LNCAP (cell line): ENCODE measurements around the gene TRAF3IP1.

Experiments
- TF ChIP-seq, protein P1 (sequence below): fragments of 450-650 bp; IDR thresholded peaks from 2 replicates; pipeline ENCODE4 v1.5.1; 2017; ENCODE audit warnings: mild to moderate bottlenecking

The TRAF3IP1 gene

DNA sequence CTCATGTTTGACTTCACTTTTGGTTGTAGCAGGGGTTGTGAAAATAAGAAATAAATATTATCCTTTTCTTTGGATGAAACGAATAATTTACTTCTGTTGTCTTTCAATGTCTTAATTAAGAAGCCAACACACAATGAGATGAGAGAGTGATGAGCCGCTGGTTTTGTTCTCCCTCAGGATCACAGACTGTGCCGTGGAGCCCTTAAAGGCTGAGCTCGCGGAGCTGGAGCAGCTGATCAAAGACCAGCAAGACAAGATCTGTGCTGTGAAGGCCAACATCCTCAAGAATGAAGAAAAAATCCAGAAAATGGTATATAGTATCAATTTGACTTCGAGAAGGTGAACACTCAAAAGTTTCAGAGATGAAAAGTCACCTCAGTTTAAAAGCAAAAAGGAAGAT is 78.3 kb downstream of the TRAF3IP1 start:
- TF ChIP-seq, protein P1, sequence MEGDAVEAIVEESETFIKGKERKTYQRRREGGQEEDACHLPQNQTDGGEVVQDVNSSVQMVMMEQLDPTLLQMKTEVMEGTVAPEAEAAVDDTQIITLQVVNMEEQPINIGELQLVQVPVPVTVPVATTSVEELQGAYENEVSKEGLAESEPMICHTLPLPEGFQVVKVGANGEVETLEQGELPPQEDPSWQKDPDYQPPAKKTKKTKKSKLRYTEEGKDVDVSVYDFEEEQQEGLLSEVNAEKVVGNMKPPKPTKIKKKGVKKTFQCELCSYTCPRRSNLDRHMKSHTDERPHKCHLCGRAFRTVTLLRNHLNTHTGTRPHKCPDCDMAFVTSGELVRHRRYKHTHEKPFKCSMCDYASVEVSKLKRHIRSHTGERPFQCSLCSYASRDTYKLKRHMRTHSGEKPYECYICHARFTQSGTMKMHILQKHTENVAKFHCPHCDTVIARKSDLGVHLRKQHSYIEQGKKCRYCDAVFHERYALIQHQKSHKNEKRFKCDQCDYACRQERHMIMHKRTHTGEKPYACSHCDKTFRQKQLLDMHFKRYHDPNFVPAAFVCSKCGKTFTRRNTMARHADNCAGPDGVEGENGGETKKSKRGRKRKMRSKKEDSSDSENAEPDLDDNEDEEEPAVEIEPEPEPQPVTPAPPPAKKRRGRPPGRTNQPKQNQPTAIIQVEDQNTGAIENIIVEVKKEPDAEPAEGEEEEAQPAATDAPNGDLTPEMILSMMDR, result no peak

DNA sequence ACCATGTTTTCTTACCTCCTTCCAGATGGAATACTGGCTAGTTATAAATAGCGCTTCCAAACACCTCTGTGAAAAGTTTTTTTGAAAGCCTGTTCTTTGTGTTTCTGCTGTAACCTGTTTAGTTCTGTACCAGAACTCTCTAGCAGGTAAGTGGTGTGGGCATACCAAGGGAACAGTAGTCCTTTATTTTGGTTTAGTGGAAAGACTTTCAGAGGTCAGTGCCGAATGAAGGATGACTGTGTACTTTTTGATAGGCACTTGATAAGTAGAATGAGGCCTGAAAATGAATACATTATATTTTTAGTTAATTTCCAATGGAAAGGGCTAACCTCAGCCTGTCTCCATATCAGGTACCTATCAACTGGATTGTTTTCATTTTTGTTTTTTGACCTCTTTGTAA is 78.8 kb downstream of the TRAF3IP1 start:
- TF ChIP-seq, protein P1, result no peak

DNA sequence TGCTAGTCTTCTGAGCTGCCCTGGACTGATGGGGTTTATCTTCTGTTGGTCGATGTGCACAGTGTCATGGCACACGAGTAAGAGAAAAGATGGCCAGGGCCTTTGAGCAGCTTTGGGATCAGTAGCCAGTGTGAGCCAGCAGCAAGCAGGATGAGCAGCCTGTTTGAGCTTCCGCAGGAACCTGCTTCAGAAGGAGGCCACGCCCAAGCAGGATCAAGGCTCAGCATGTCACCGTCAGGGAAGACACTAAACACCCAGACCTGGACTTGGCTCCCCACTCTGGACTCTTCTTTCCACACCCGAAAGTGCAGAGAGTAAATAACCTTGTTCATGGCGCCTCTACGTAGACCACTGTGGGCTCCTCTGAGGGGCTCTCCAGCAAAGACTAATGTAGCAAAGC is 81.2 kb downstream of the TRAF3IP1 start:
- TF ChIP-seq, protein P1, result no peak

DNA sequence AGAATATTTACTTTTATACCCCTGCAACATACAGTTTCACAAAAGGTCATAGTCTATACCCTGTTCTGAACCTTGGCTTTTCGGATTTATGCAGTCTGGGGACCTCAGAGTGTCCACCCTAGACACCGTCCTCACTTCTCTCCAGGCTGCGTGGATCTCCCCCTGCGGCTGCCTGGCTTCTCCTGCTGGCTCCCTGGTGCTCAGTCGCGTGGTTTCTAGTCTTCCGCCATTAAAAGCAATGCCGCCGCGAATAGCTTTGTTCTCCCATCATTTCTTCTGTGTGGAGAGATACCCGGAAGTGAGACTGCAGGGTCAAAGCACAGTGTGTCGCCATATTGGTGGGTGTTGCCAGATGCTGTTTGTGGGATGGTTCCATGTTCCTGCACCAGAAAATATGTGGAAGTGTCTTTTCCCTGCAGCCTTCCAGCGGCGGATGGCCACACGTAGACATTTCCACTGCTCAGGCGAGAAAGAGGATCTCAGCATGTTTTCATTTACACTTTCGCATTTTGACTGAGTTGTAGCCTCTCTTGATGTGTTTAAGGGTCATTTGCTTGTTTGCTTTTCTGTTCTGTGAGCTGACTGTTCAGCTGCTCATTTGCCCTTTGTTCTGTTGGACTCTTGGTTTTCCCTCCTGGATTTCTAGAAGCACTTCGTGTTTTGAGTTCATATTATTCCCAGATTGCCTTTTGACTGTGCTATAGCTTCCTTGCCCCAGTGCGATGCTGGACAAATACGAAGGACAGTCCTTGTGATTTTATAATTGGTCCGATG is 83.5 kb downstream of the TRAF3IP1 start:
- TF ChIP-seq, protein P1, result no peak

DNA sequence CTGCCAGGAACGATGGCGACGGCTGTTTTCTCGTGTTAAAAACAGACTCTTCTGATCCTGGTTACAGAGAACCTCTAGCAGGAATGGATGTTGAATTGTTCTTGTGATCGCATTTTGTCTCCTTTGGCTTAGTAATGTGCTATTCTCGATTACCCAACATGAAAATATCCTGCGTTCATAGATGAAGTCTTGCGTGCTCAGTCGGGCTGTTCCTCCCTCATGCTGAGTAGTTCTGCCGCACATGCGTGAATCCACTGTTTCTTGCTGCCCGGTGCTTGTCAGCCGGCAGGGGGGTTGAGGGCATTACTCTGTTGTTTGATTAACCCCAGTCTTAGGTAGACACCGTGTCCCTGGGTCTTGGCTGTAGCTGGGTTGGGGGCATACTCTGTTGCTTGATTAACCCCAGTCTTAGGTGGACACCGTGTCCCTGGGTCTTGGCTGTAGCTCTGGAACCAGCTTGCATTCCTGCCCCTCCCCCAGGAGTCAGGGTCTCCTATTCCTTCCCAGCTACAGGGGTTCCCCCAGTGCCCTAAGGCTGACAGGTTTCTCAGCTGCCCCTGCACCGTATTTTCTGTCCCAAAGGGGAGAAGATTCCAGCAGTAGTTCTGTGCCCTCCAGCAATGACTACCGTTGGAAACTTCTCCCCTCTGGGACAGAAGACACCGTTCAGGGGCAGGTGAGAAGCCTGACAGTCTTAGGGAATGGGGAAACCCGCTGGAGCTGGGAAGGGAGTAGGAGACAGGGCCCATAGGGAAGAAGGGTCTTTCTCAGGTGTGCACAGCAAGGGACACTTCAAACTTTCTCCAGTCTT is 84.3 kb downstream of the TRAF3IP1 start:
- TF ChIP-seq, protein P1, result no peak

DNA sequence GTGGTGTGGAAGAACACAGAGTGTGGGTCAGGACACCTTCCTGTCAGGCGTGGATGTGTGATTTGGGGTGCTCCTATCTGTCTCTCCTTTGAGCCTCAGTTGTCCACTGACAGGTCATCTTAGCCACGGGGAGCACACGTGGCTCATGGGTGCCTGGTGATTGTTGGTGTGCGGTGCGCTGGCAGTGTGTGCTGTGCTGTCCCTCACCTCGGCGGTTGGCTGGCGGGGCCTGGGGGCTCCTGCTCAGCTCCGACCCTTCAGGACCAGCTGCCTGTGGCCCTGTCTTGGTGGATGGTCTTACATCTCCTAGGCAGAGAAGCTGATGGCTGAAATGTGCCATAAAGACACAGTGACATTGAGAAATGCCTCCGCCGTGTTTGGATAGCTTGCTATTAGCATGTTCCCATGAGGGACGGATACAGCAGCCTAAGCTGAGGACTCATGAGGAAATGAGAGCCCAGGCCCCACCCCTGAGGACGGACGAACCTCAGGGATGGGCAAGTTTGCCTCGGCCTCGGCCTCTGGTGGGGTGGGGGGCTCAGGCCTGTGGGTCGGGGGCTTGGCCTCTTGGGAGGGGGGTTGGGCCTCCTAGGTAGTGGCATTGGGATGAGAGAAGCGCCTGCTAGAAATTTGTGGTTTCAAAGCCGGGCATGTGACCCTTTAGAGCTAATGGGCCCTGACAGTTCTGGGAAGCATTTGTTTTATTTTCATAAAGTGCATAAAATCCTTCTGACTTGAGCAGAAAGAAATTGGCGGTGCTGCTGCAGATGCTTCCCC is 86.1 kb downstream of the TRAF3IP1 start:
- TF ChIP-seq, protein P1, result no peak

DNA sequence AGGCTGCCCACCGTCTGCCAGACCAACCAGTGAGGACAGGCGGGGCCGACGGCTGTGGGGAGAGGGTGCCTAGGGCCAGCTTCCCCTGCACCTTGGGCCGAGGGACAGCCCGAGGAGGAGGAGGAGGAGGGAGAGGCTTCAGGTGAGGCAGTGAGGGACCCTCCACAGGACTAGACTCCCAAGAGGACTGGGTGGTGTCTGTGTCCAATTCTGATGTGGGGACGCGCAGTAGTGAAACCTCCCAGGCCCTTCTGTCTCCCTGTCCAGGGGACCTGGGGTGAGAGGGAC is 86.6 kb downstream of the TRAF3IP1 start:
- TF ChIP-seq, protein P1, result no peak
